Stimulated activated CD4-positive, alpha-beta T cell treated with anti-CD3 and anti-CD28 coated beads, Interleukin-1b, Interleukin-23, amount 100 ng/mL, for 4 hours (primary cell): Measurements from ENCODE around the gene PPP2R1A.
"Not testable (repeated sequence)": the region's sequence is repeated elsewhere in the genome, so short reads cannot be mapped to it uniquely, and the experiment has no call there.

Source experiments
- DNase-seq, 2 donors: peaks; one replicate each; pipeline ENCODE4 v3.0.0-alpha.2; 2020; ENCODE audit warnings: low read depth in 2 of 2

The PPP2R1A gene

DNA sequence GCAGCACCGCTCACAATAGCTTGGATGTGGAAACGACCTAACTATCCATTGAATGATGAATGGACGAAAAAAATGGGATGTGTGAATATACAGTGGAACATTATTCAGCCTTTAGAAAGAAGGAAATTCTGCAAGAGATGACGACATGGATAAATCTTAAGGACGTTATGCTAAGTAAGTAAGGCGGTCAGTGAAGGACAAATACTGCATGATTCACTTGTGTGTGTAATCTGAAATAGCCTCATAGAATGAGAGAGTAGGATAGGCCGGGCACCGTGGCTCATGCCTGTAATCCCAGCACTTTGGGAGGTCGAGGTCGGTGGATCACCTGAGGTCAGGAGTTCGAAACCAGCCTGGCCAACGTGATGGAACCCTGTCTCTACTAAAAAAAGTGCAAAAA is 54.2 kb downstream of the PPP2R1A start:
- DNase-seq, result no peak

DNA sequence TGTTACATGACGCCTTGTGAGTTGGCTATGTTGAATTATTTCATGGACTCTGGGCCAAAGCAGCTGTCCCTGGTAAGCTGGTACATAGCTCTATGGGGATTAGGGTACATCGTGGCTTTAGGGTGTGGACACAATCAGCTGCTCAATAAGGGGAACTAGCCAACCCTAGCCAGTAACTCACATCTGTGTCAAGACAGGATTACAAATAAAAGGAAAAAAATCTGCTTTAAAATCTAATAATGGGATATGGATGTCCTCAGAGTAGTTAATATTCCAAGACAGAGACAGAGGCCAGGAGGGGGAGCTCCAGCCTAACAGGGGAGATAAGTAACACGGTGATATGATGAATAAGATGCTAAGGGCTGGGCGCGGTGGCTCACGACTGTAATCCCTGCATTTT is 58.4 kb downstream of the PPP2R1A start:
- DNase-seq, result peak; percentile 47 to 58

DNA sequence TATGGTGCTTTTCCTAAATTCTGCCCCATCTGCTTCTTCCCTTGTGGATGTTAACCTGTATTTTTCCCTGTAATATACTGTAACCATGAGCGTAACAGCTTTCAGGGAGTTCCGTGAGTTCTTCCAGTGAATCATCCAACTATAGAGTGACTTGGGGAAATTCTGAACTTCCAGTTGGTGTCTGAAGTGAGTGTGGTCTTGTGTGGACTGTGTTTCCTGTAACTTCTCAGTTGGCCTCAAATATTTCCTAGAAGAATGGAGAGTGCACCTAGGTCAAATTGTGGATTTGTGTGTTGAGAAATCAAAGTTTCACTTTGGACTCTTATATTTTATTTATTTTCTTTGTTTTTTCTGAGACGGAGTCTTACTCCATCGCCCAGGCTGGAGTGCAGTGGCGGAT is 68.6 kb downstream of the PPP2R1A start:
- DNase-seq, result no peak

DNA sequence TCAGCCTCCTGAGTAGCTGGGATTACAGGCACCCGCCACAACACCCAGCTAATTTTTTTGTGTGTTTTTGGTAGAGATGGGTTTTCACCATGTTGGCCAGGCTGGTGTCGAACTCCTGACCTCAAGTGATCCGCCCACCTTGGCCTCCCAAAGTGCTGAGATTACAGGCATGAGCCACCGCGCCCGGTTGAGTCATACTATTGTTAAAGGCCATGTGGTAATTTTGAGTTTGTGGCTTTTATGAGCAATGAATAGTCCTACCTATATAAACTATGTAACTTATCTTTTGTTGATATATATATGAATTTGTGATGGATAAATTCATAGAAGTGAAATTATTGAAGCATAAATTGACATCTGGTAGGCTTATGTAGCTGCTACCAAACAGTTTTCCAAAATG is 75.7 kb downstream of the PPP2R1A start:
- not testable (repeated sequence) for DNase-seq

DNA sequence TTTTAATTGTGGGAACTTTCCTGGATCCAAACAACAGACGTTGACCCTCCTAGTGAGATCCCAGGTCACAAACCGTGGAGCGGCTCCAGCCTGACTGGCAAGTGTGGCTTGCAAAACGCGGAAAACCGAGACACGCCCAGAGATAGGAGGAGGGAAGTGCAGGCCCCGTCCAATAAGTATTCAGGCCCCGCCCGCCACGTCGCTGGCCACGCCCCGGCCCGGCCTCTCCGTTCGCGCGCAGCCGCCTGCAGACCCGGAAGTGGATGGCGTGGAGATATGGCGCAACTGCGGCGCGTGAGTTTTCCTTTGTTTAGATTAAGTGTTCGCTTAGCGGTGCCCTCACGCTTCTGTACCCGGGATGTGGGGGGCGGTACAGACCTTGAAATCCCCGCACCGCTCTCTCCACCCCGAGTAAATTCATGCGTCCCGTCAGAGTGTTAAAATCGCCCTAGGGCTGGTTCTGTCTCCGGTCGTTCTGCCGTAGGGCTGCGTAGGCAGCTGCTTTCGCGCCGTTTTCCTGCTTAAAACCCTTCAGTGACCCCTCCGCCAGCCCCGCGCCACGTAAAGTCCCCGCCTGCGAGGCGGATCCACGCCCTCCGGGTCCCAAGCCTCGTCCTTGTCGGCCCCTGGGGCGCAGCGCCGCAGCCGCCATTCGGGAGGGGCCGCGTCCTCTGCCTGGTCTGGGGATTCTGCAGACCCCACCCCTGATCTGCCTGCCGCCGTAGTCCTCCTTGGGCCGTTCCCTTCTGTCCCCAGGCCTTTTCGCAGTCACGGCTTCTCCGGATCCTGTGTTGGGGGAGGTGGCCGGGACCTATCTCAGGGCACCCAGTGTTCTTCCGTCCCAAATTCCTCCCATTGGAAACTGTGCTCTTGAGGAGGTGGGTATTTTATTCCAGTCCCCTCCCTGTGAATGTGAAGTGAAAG is 79.7 kb downstream of the PPP2R1A start, which contains the start of gene ZNF766:
TSS of gene ZNF766 (plus strand) at position 250 of the 924 bp plus-strand sequence. CDS start at position 277, 27 bp downstream.
- peak; percentile 96 to 98 for DNase-seq

DNA sequence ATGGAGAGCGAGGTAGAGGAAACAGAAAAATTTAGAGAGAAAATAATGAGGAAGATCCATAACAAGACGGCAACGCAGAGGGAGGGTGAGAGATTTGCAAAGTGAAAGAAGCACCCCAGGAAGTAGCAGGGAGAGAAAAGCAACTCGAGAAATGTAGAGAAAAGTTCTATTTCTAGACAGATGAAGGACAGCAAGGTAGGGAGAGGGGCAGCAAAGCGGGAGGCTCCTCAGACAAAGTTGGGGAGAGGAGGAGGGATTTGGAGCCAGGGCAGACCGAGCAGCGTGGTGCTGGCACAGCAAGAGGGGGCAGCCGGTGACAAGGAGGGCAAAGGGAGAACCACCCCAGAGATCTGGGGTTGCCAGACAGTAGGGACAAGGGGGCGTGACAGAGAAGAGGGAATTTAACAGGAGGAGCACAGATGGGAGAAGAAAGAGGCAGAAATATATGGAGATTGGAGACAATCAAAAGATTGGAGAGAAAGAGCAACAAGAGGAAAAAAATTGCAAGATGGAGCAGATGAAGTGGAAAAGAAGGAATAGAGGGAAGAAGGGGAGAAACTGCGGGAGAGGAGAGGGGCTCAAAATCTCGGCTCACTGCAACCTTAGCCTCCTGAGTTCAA is 80.5 kb downstream of the PPP2R1A start:
- DNase-seq, result no peak

DNA sequence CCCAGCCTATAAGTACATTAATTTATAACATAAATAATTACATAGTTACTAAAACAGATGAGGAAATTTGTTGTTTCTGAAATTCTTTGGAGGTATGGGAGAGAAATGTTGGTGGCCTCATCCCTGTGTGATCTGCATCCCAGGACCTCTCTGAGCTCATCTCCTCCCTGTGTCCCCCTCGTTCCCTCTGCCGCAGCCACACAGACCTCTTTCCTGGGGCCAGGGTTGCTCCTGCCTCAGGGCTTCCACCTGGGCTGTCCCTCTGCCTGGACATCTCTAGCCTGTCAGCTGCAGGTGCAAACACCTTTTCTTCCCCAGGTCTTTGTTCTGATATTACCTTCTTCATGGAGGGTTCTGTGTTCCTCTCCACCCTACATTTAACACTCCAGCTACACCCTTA is 83.4 kb downstream of the PPP2R1A start:
- no peak for DNase-seq

DNA sequence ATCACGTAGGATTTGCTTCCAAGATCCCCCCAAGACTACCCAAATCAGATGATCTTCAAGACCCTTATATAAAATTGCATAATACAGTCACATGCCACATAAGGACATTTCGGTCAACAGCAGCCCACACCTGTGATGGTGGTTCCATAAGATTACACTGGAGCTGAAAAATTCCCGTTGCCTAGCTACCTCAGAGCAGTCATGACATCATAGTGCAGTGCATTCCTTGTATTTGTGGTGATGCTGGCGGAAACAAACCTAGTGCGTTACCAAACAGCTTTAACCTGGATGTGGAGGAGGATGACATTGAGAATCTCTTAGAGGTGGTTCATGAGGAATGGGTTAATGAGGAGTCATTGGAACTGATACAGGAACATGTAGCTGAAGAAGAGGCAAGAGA is 84.3 kb downstream of the PPP2R1A start:
- DNase-seq, result no peak

DNA sequence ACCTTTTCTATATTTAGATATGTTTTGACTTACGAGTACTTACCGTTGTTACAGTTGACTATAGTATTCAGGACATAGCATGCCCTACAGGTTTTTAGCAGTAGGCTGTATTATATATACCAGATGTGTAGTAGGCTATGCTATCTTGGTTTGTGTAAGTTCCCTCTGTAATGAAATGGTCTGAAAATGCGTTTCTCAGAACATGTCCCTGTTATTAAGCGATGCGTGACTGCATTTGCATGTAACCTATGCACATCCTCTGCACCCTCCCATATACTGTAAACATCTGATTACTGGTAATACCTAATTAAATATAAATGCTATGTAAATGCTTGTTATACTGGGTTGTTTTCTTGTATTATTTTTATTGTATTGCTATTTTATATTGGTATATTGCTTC is 86.1 kb downstream of the PPP2R1A start:
- DNase-seq, result no peak

DNA sequence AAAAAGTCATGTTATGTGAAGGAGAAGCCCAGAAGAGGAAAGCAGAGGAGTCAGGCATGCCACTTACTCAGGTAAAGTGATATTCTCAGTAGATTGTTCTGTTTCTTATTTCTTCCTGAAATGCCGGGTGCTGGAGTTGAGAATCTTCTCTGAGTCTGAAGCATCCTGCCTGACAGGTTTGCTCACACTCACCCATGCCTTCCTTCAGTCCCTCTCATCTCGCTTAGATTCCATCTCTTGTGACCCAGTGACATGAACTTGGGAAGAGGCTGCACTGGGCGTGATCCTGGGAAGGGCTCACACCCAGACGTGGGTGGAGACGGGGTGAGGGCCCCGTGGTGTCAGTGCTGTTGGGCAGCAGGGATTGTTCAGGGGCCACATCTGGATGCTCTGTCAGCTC is 87.6 kb downstream of the PPP2R1A start:
- DNase-seq, result no peak
